H1 (cell line): Measurements from ENCODE around the gene CERS3. TPM values are rescaled to one million over a fixed set of nuclear protein-coding genes. Genes with fewer than 3 reads are reported as not detected.

Experiments used
- CTCF ChIA-PET: fragments of 300-600 bp; sonication (Branson Sonifier 250); formaldehyde crosslinking; loops from one replicate; lab custom pipeline; 2021; ENCODE audit not compliant: partially characterized antibody; lab: Charles Lee
- POLR2A ChIA-PET: fragments of 300-600 bp; sonication (Branson Sonifier 250); formaldehyde crosslinking; loops from one replicate; lab custom pipeline; 2021; ENCODE audit warnings: inconsistent platforms; ENCODE audit not compliant: partially characterized antibody; lab: Charles Lee
- DNase-seq, 2 experiments: peaks; one replicate each; pipeline versions ENCODE4 v3.0.0 to v3.0.0-alpha.2; 2010 to 2022; ENCODE audit warnings: low spot score in 2 of 2, low read depth in 1 of 2, mixed read lengths in 1 of 2
- FAIRE-seq: peaks from 2 replicates; lab custom pipeline; 2011; peaks lifted over from hg19 to GRCh38; lab: Jason Lieb, UNC
- H2AFZ ChIP-seq: 2 replicates; pipeline ENCODE4 v1.8.1; 2012; ENCODE audit warnings: low read length, inconsistent platforms
- H2AK5ac ChIP-seq: 2 replicates; pipeline ENCODE4 v1.6.1; 2013; ENCODE audit warnings: low read depth, low read length
- H2BK120ac ChIP-seq: replicated peaks from 2 replicates; pipeline ENCODE3; 2013; ENCODE audit warnings: low read depth, low read length, inconsistent platforms
- H2BK12ac ChIP-seq: 2 replicates; pipeline ENCODE4 v1.6.1; 2013; ENCODE audit warnings: low read depth, low read length
- H2BK15ac ChIP-seq: 2 replicates; pipeline ENCODE4 v1.6.1; 2013; ENCODE audit warnings: low read length
- H2BK20ac ChIP-seq: 2 replicates; pipeline ENCODE4 v1.6.1; 2013; ENCODE audit warnings: low read length
- H2BK5ac ChIP-seq: 2 replicates; pipeline ENCODE4 v1.6.1; 2013; ENCODE audit warnings: low read depth, low read length
- H3K14ac ChIP-seq: 2 replicates; pipeline ENCODE4 v1.6.1; 2013; ENCODE audit warnings: inconsistent platforms; ENCODE audit not compliant: insufficient read length
- H3K18ac ChIP-seq: 2 replicates; pipeline ENCODE4 v1.6.1; 2013; ENCODE audit warnings: low read length; ENCODE audit errors: extremely low read depth
- H3K23ac ChIP-seq: 2 replicates; pipeline ENCODE4 v1.6.1; 2013; ENCODE audit warnings: inconsistent platforms; ENCODE audit not compliant: insufficient read length
- H3K23me2 ChIP-seq: 2 replicates; pipeline ENCODE4 v1.6.1; 2013; ENCODE audit warnings: low read depth, low read length
- H3K27ac ChIP-seq: 2 replicates; pipeline ENCODE4 v1.6.1; 2011; ENCODE audit warnings: low read depth, low read length, inconsistent platforms
- H3K27me3 ChIP-seq, 4 experiments: replicated peaks in 1 of 4; 1 replicate in 1 of 4; 2 replicates in 3 of 4; pipeline versions ENCODE4 v1.6.1 to v1.8.1; 2011 to 2013; ENCODE audit warnings: low read length in 3 of 4, mild to moderate bottlenecking in 3 of 4, inconsistent platforms in 2 of 4, mixed read lengths in 2 of 4, moderate library complexity in 1 of 4; ENCODE audit not compliant: control insufficient read depth in 3 of 4, insufficient read depth in 3 of 4; ENCODE audit errors: extremely low read depth in 1 of 4
- H3K36me3 ChIP-seq, 4 experiments: 2 replicates each; pipeline versions ENCODE4 v1.6.1 to v1.8.1; 2011 to 2013; ENCODE audit warnings: mild to moderate bottlenecking in 4 of 4, low read length in 3 of 4, moderate library complexity in 2 of 4, control low read depth in 1 of 4, inconsistent platforms in 1 of 4; ENCODE audit not compliant: insufficient read depth in 4 of 4, control insufficient read depth in 2 of 4
- H3K4ac ChIP-seq: replicated peaks from 2 replicates; pipeline ENCODE3; 2013; ENCODE audit warnings: low read length, low read depth, mixed read lengths, inconsistent platforms; ENCODE audit not compliant: insufficient read length
- H3K4me1 ChIP-seq, 4 experiments: replicated peaks in 1 of 4; 1 replicate in 1 of 4; 2 replicates in 3 of 4; pipeline versions ENCODE4 v1.6.1 to v1.8.1; 2011 to 2013; ENCODE audit warnings: low read length in 3 of 4, inconsistent platforms in 2 of 4, mixed read lengths in 1 of 4; ENCODE audit not compliant: insufficient read depth in 4 of 4, control insufficient read depth in 3 of 4
- H3K4me2 ChIP-seq, 2 experiments: 2 replicates each; pipeline versions ENCODE4 v1.6.1 to v1.8.1; 2011 to 2013; ENCODE audit warnings: low read depth in 2 of 2, low read length in 2 of 2, control low read depth in 1 of 2, inconsistent platforms in 1 of 2, mild to moderate bottlenecking in 1 of 2; ENCODE audit not compliant: insufficient read depth in 1 of 2
- H3K4me3 ChIP-seq, 4 experiments: fragments of 200-600, 300-600 bp in 1 of 4; sonication (generic), shearing (Covaris generic), sonication (Bioruptor Twin) in 1 of 4; 2 replicates each; pipeline versions ENCODE4 v1.5.1 to v1.8.1; 2011 to 2016; ENCODE audit warnings: low read length in 4 of 4, low read depth in 3 of 4, control low read depth in 2 of 4, inconsistent platforms in 2 of 4, mild to moderate bottlenecking in 2 of 4, mixed read lengths in 1 of 4, moderate library complexity in 1 of 4; ENCODE audit not compliant: insufficient read depth in 2 of 4; ENCODE audit errors: extremely low read depth in 1 of 4
- H3K56ac ChIP-seq: replicated peaks from 2 replicates; pipeline ENCODE3; 2013; ENCODE audit warnings: low read depth, mild to moderate bottlenecking, mixed read lengths, low read length, inconsistent platforms; ENCODE audit not compliant: insufficient read length
- H3K79me1 ChIP-seq: 2 replicates; pipeline ENCODE4 v1.6.1; 2013; ENCODE audit warnings: low read depth, low read length, control low read depth
- H3K79me2 ChIP-seq, 2 experiments: 2 replicates each; pipeline versions ENCODE4 v1.6.1 to v1.8.1; 2012 to 2013; ENCODE audit warnings: low read length in 2 of 2, mild to moderate bottlenecking in 2 of 2, inconsistent platforms in 1 of 2; ENCODE audit not compliant: insufficient read depth in 2 of 2, control insufficient read depth in 1 of 2
- H3K9ac ChIP-seq, 4 experiments: replicated peaks in 1 of 4; 1 replicate in 1 of 4; 2 replicates in 3 of 4; pipeline versions ENCODE4 v1.6.1 to v1.8.1; 2011 to 2013; ENCODE audit warnings: low read depth in 3 of 4, low read length in 3 of 4, control low read depth in 2 of 4, mild to moderate bottlenecking in 2 of 4, moderate library complexity in 2 of 4, inconsistent platforms in 1 of 4; ENCODE audit errors: extremely low read depth in 1 of 4
- H3K9me3 ChIP-seq, 2 experiments: 2 replicates each; pipeline versions ENCODE4 v1.6.1 to v1.8.1; 2012 to 2013; ENCODE audit warnings: mild to moderate bottlenecking in 2 of 2, moderate library complexity in 2 of 2, control low read depth in 1 of 2, inconsistent platforms in 1 of 2, low read depth in 1 of 2, low read length in 1 of 2, mixed read lengths in 1 of 2; ENCODE audit not compliant: insufficient read depth in 2 of 2
- H4K20me1 ChIP-seq, 2 experiments: replicated peaks in 1 of 2; 2 replicates each; pipeline versions ENCODE3 to v1.8.1; 2011 to 2013; ENCODE audit warnings: inconsistent platforms in 2 of 2, low read length in 2 of 2, mild to moderate bottlenecking in 1 of 2; ENCODE audit not compliant: insufficient read depth in 2 of 2, control insufficient read depth in 1 of 2
- H4K5ac ChIP-seq: 2 replicates; pipeline ENCODE4 v1.6.1; 2013; ENCODE audit warnings: low read length, low read depth, mixed read lengths, inconsistent platforms; ENCODE audit not compliant: insufficient read length
- H4K8ac ChIP-seq: 2 replicates; pipeline ENCODE4 v1.8.0; 2013; ENCODE audit warnings: mild to moderate bottlenecking, moderate library complexity, low read length, inconsistent platforms; ENCODE audit not compliant: insufficient read depth; ENCODE audit errors: extremely low read depth
- H4K91ac ChIP-seq: replicated peaks from 2 replicates; pipeline ENCODE3; 2013; ENCODE audit warnings: low read length, mixed read lengths, inconsistent platforms; ENCODE audit not compliant: insufficient read length
- CHD1 ChIP-seq: IDR thresholded peaks from 2 replicates; pipeline ENCODE4 v1.6.1; 2012; ENCODE audit warnings: low read depth, low read length, improper control_type of control experiment
- CREB1 ChIP-seq: IDR thresholded peaks from 2 replicates; pipeline ENCODE4 v1.6.1; 2012; ENCODE audit warnings: inconsistent platforms
- E2F6 ChIP-seq: IDR thresholded peaks from 2 replicates; pipeline ENCODE4 v1.6.1; 2012; ENCODE audit warnings: inconsistent platforms
- FOSL1 ChIP-seq: IDR thresholded peaks from 2 replicates; pipeline ENCODE4 v1.6.1; 2011; ENCODE audit warnings: mild to moderate bottlenecking, low read depth, low read length, moderate library complexity; ENCODE audit not compliant: insufficient read depth
- HDAC2 ChIP-seq, 2 experiments: fragments of 300-600 bp in 1 of 2; sonication (generic) in 1 of 2; IDR thresholded peaks; 2 replicates each; pipeline ENCODE4 v1.6.1; 2011 to 2012; ENCODE audit warnings: low read depth in 2 of 2, low read length in 2 of 2, mild to moderate bottlenecking in 2 of 2, moderate library complexity in 2 of 2, borderline replicate concordance in 1 of 2, inconsistent platforms in 1 of 2
- KDM1A ChIP-seq: fragments of 200-600, 300-600 bp; sonication (generic); IDR thresholded peaks from 2 replicates; pipeline ENCODE4 v1.7.1; 2016; ENCODE audit warnings: mild to moderate bottlenecking, low read length, borderline replicate concordance
- RXRA ChIP-seq: IDR thresholded peaks from 2 replicates; pipeline ENCODE4 v1.6.1; 2011; ENCODE audit warnings: low read depth, mild to moderate bottlenecking, low read length, moderate library complexity; ENCODE audit not compliant: insufficient read depth
- SIX5 ChIP-seq: IDR thresholded peaks from 2 replicates; pipeline ENCODE4 v1.6.1; 2011; ENCODE audit warnings: mild to moderate bottlenecking, low read depth, low read length
- SP2 ChIP-seq: IDR thresholded peaks from 2 replicates; pipeline ENCODE4 v1.6.1; 2012; ENCODE audit warnings: mild to moderate bottlenecking, low read length, inconsistent platforms
- TAF7 ChIP-seq: optimal IDR thresholded peaks from 2 replicates; pipeline ENCODE3; 2011; ENCODE audit warnings: low read depth, mild to moderate bottlenecking, inconsistent platforms, low read length, moderate library complexity, borderline replicate concordance
- WGBS, 2 experiments: shearing (Covaris generic) in 1 of 2; methylation state at CpG; one replicate each; pipeline versions ENCODE4 v1.1.6 to v1.1.7; 2013 to 2015; ENCODE audit warnings: low lambda C conversion rate in 2 of 2, mixed read lengths in 2 of 2, inconsistent platforms in 1 of 2, low coverage in 1 of 2, missing lambda C conversion rate in 1 of 2; ENCODE audit not compliant: insufficient replicate concordance in 2 of 2, insufficient coverage in 1 of 2, insufficient read length in 1 of 2; ENCODE audit errors: extremely low coverage in 1 of 2, missing lambda C conversion rate in 1 of 2; 5-methylcytosine and 5-hydroxymethylcytosine counted together
- polyA plus RNA-seq, 7 experiments: library from polyadenylated mRNA; depleted of rRNA in 3 of 7; stranded (reverse) in 5 of 7; unstranded in 2 of 7; fragments of >200 nt in 5 of 7; fragments of 200-250 nt in 2 of 7; gene quantifications; 1 replicate in 5 of 7; 2 replicates in 1 of 7; 4 replicates in 1 of 7; pipeline versions ENCODE4 v1.2.1 to v1.2.3, GENCODE V29; 2011 to 2013; ENCODE audit warnings: missing spikeins in 2 of 7, mixed read lengths in 2 of 7
- total RNA-seq: library from RNA; stranded (reverse); fragmentation: NEBNext Ultra II Directional; extraction: Animal tissue kit (Norgen Biotek cat#: 25700); gene quantifications from 2 replicates; pipeline ENCODE4 v1.2.1, GENCODE V29; 2021

CERS3 gene
- total and polyA plus RNA-seq, 2 of the 8 experiments (the other 6 are each of a cell fraction or from before 2014, with no cell fraction given), result 0.62 TPM; not detected in 1

GRCh38 chr15:100502651-100503050, 26.1 kb downstream of the CERS3 start:
- H3K36me3 ChIP-seq, result no peaks in the 10 kb centered on the region
- no peak overlapping the region for H3K23ac ChIP-seq
- H3K14ac ChIP-seq, result no peak overlapping the region
- no peak overlapping the region for H4K8ac ChIP-seq
- H3K27ac ChIP-seq, result no peak overlapping the region
- no peak overlapping the region for H3K4me2 ChIP-seq
- H3K4me3 ChIP-seq, result no peak overlapping the region
- H4K5ac ChIP-seq, result no peak overlapping the region
- H3K18ac ChIP-seq, result no peak overlapping the region
- no peaks in the 10 kb centered on the region for H3K79me2 ChIP-seq
- H2BK5ac ChIP-seq, result no peak overlapping the region
- ChIA-PET POLR2A (no interaction called here), CTCF (no interaction called here)
- 80% methylated on average over 3 of the region's 3 CpGs; no CpG with 5 or more reads in 1 of the 2 experiments for WGBS, 2 experiments
- H3K9me3 ChIP-seq, result peaks cover 42 to 48% of the 10 kb centered on the region in 2 experiments
- no peak overlapping the region for H2AFZ ChIP-seq
- no peak overlapping the region for H4K91ac ChIP-seq
- no peaks in the 10 kb centered on the region for H3K27me3 ChIP-seq
- no peak overlapping the region for H2AK5ac ChIP-seq
- FAIRE-seq (no peak), DNase-seq (no peak)
- no peak overlapping the region for H3K56ac ChIP-seq
- H3K9ac ChIP-seq, result no peak overlapping the region
- H2BK20ac ChIP-seq, result no peak overlapping the region
- no peaks in the 10 kb centered on the region for H4K20me1 ChIP-seq
- H3K79me1 ChIP-seq, result no peaks in the 10 kb centered on the region
- TF ChIP-seq CREB1 (no peak), TAF7 (no peak), SIX5 (no peak), FOSL1 (no peak), HDAC2 (IDR thresholded peaks at IDR 0.05; ENCODE audit: borderline replicate concordance in 1 of 2, low read depth in 2 of 2, low read length in 2 of 2) (no peak), E2F6 (no peak), SP2 (no peak), CHD1 (no peak), RXRA (no peak), KDM1A (no peak)
- H2BK15ac ChIP-seq, result no peak overlapping the region
- H3K4ac ChIP-seq, result no peak overlapping the region
- no peak overlapping the region for H2BK120ac ChIP-seq
- no peaks in the 10 kb centered on the region for H3K4me1 ChIP-seq
- H3K23me2 ChIP-seq, result no peaks in the 10 kb centered on the region
- no peak overlapping the region for H2BK12ac ChIP-seq
